ENCODE measurements around the gene AMIGO1. TPM values are rescaled to one million over a fixed set of nuclear protein-coding genes. Genes with fewer than 3 reads are reported as not detected.

Gene AMIGO1
- total RNA-seq, 1 donor from 2014 or later = 15.6 TPM

DNA sequence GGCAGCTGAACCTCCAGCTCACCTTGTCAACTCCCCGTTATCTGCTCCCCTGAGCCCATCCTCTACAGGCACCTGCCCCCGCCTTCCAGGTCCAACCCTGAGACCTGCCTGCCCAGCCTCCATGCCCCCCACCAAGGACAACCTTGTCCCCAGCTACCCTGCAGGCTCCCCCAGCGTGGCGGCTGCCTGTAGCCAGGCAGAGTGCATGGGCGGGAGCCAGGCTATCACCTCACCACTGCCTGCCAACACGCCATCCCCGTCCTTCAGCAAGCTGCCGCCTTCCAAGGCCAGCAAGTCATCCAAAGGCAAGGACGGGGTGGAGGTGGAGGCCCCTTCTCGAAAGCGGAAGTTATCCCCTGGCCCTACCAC lies 18.6 kb downstream of the AMIGO1 start:
- no peak for DNase-seq (ENCODE audit: low spot score)
- intact Hi-C loops (cut with DNase I) = no loop called here
- no peak for ATAC-seq

DNA sequence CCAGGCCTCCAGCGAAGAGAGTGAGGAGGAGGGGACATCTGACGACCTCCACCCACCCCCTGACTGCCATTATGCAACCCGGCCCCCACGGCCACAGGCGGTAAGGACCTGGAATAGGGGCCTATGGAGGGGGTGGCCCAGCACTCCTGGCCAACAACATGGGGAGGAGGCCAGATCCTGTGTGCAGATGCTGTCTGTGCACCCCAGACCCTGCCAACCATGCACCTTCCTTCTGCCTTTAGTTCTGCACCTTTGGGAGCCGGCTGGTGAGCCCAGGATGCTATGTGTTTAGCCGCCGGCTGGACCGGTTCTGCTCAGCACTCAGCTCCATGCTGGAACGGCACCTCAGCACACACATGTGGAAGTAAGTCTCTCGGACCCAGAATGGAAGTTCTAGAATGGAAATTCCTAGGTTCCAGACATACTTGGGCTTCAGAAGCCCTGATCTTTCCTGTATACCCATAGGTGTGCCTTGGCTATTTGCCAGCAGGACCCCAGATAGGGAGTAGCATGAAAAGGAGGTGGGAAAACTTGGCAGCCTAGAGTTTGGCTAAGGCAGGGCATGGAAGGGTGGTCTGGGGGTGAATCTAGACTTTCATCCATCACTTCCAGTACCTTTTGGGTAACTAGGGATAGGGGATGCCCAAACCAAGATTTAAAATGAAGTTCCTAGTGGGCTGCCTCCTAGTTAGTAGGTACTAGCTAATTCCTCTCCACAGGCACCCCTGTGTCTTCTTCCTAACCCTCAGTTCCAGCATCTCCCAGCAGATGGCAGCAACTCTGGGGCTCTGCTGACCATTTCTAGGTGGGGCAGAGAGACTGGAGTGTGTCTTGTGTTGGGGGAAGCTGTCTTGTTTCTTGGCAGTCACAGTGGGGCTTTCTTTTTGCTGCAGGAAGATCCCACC lies 19.2 kb downstream of the AMIGO1 start:
- intact Hi-C loops (cut with DNase I) = no loop called here
- ATAC-seq (peak; percentile 52), DNase-seq (ENCODE audit: low spot score) (peak; percentile 84)

DNA sequence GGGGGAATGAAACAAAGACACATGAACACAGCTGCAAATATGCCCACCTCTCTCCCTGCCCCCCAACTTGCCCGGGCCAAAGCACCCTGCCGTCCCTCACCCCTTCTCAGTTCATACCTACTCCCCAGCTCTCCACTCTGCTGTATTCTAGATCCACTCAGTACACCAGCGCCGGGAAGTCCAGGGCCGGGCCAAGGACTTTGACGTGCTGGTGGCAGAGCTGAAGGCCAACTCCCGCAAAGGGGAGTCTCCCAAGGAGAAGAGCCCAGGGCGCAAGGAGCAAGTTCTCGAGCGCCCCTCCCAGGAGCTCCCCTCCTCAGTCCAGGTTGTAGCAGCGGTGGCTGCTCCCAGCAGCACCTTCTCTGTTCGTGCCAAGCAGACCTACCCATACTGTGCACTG lies 20.8 kb downstream of the AMIGO1 start:
- no peak for ATAC-seq
- intact Hi-C loops (cut with DNase I) = no loop called here

DNA sequence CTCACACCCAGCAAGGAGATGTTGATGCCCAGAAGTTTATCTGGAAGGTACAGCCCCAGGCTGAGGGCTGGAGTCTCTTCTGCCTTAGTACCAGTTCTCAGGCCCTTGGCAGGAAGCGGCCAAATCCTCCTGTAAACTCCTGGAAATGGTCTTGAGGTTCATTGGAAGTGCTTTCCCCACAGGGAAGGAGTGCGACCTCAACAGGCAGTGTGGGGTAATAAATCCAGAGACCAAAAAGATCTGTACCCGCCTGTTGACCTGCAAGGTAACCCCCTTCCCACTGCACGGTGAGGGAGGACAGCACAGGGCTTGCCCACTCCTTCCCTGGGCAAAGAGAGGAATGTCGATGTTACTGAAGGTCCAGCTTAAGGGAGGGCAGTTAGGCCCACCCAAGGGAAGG lies 21.3 kb downstream of the AMIGO1 start:
- intact Hi-C loops (cut with DNase I) = no loop called here
- ATAC-seq (no peak), DNase-seq (ENCODE audit: low spot score) (no peak)

More for the DNA sequence above, 20.8 kb downstream of the AMIGO1 start:
- DNase-seq (ENCODE audit: low spot score) = no peak

DNA sequence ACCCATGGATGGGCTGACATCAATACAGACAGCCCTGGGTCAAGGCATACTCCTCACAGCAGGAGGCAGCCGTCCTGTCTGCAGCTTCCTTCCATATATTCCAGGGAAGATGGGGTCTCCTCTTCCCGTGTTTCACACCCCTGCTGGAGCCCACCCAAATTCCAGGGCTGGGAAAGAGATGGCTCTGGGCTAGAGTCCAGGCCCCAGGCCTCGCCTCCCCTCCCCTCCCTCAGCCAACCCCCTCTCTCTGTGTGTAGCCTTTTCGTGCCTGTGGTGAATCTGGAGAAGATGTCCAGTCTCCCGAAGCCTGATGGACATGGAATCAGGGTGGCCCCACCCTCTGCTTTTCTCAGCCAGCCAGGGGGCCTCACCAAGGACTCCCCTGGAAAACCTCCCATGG lies 22.3 kb downstream of the AMIGO1 start:
- ATAC-seq (no peak), DNase-seq (ENCODE audit: low spot score) (no peak)
- intact Hi-C loops (cut with DNase I) = no loop called here

DNA sequence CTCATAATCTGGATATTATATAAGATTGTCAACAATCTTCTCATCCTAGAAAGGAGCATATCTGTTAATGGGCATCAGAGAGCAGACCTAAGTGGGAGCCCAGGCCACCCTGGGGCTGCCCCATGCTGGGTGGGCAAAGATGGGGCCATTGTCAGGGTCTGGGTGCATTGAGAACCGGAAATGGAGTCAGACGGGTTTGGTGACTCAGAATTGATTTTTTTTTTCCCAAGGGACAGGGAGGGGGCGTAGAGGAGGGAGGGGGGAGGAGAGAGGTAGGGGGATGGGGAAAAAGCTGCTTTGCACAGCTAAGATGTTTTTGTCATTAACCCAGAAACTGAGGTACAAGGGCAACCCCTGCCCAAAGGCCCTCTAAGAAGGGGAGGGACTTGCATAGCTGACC lies 24.5 kb downstream of the AMIGO1 start:
- intact Hi-C loops (cut with DNase I) = no loop called here
- no peak for ATAC-seq
- DNase-seq (ENCODE audit: low spot score) = no peak

DNA sequence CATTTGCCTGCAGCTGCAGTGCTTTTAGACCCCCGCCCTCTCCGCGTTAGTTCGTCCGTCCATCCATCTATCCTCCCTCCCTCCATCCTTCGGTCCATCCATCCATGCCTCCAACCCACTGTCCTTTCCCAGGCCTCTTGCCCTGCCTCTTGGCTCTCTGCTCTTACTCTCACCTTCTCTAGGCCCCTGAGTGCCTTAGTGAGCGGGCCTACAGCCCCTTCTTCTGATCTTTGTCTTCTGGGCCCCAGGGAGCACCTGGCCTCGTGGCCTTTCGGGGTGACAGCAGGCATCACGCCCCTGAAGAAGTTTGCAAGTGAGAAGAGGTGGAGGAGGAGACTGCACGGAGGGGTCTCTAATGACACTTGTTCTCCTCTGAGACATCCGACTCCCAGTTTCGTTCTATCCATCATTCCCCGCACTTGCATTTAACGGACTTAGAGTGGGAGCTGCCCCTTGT lies 25.0 kb downstream of the AMIGO1 start:
- peak; percentile 0 for ATAC-seq
- intact Hi-C loops (cut with DNase I) = no loop called here
- no peak for DNase-seq (ENCODE audit: low spot score)

DNA sequence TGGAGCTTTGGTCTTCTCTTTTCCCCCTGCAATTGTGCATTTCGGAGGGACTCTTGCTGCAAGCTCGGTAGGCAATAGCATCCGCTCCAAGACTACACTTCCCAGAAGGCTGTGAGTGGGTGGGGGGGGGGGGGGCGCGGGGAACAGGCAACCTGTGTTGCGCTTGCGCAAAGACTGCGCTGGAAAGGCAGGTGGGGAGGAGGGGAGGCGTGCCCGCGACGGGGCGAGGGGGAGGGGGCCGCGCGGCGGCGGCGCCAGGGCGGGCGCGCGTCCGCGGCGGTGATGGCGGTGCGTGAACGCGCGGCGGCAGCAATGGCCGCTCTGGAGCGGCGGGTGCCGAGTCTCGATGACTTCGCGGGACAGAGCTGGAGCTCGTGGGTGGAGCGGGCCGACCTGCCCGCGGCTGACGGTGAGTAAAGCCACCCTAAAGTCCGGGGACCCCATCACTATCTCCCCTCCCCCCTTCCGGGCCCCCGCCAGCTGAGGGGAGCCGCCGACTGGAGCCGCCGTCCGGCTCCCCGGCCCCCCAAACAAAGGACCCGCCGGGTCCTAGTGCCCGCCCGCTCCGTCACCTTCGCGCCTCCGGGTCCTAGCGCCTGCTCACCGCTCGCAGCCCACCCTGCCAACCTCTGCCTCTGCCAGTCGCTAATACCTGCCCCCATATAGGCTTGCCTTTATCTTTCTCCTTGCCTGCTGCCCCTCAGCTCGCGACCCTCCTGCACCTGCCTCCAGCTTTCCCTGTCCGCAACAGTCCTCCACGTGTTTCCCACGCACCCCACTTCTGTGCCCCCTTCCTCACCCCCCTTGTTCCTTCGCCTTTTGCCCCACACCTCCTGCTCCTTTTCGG lies 25.6 kb downstream of the AMIGO1 start, which contains the start of gene ATXN7L2:
TSS of gene ATXN7L2 (plus strand) at position 234 of the 847 bp plus-strand sequence. CDS start at position 283, 49 bp downstream.
- ATAC-seq = peak; percentile 90
- peak; percentile 95 for DNase-seq (ENCODE audit: low spot score)
- intact Hi-C loops (cut with DNase I) = no loop called here

DNA sequence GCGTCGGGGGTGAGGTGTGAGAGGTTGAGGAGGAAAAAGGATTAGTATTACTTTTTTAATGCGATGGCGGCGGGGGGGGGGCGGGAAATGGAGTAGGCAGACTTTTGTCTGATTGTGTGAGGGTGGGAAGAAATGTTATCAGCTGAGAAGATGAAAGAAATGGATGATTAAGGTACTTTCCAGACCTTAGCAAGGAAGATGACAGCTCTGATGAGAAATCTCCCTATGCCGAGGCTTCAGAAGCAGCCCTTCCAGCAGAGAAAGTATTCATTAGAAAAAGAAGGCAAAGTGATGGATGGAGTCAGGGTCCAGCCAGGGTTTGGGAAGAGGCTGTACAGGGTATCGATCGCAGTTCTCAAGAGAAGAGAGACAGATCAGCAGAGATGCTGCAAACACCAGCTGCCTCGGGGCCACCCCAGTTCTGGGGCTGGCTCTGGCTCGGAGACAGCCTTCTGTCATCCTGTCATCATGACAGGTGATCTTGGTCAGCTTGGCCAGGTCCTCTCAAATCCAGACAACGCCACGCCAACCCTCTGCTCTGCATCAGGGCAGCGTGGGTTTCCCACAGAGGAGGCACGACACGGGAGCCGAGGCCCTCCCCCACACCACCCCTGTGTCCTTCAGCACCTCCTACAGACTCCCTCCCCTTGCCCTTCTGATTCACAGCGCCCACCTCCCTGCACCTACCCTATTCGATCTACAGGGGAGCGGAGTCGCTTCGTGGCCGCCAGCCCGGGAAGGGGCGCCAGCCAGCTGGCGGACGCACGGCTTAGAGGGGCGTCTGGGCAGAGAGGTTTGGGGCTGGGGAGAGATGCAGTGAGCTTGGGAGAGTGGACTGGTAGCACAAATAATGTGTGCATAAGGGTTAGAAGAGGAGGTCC lies 26.5 kb downstream of the AMIGO1 start:
- peak; percentile 74 for DNase-seq (ENCODE audit: low spot score)
- intact Hi-C loops (cut with DNase I) = no loop called here
- ATAC-seq = peak; percentile 57

DNA sequence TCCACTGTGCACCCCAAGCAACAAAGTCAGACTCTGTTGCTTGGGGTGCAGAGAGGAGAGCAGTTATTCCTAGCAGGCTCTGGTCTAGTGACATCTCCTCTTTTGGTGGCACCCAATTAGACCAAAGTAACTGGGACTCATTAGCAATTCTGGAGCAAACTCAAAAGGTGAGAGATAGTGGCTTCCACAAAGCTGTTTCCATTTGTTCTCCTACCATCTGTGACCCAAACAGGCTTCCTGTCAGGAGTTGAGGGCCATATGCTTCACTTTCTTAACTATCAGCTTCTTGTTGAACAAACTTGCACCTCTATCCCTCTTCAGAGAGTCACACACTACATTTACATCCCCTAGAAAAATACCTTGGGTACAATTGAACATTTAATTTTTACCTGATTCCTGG lies 27.3 kb downstream of the AMIGO1 start:
- ATAC-seq (no peak), DNase-seq (ENCODE audit: low spot score) (no peak)
- intact Hi-C loops (cut with DNase I) = no loop called here

DNA sequence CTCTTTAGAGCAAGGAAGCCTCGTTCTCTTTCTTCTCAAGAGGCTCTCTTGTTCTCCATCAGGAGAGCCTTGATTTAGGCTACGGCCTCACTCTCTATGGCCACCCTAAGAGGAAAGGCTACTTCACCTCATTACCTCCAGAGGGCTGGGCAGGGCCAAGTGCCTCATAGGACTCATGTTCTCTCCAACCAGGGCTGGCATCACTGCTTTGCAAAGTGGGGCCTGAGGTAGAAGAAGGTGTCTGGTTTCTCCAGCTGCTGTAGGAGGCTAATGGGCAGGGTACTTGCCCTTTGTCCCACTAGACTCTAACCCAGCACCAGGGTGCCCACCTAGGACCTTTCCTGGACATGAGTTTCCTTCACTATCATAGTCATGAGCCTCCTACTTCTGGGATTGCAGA lies 27.9 kb downstream of the AMIGO1 start:
- intact Hi-C loops (cut with DNase I) = no loop called here
- DNase-seq (ENCODE audit: low spot score) (no peak), ATAC-seq (no peak)

DNA sequence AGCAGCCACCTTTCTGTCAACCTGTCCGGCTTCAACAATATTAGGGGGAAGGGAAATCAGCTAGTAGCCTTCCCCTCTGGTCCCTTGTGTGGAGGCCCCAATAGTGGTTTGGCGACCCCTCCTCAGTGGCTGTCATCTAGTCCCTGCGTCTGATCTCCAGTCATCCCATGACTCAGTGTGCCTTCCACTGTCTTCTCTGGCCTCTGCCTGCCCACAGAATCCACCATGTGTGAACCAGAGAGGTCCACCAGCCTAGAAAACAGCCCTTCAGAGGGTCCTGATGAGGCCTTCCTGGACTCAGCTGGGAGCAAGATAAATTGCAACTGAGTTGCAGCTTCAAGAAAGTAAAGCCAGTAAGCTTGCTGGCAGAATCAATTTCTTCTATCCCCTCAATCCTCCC lies 29.6 kb downstream of the AMIGO1 start:
- intact Hi-C loops (cut with DNase I) = no loop called here
- DNase-seq (ENCODE audit: low spot score) (no peak), ATAC-seq (no peak)

DNA sequence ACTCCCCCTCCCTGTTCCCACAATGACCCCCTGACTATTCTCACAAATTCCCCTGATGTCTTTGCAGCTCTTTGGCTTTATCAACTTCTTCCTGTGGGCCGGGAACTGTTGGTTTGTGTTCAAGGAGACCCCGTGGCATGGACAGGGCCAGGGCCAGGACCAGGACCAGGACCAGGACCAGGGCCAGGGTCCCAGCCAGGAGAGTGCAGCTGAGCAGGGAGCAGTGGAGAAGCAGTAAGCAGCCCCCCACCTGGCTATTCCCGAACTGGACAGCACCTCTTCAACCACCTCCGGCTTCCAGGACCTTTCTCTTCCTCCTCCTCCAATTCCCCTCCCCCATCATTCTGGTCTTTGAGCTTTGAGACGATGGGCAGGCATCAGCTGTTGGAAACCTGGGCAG lies 30.2 kb downstream of the AMIGO1 start:
- DNase-seq (ENCODE audit: low spot score) = no peak
- intact Hi-C loops (cut with DNase I) = no loop called here
- no peak for ATAC-seq

DNA sequence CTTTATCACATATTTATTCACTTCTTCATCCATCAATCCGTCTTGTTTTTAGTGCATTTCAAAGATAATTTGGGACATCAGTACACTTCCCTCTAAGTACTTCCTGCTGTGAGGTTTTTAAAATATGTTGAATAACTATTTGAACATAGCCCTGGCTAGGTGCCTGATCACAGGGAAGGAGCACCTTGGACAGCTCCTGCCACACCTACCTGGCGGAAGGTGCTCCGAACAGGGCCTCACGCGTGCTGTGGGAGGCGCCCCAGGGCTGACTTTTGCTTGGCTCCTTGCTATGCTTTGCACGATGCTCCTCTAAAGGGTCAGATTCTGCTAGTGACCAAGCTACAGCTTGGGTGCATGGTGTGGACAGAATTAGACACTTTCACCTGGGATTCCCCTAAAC lies 30.7 kb downstream of the AMIGO1 start:
- no peak for ATAC-seq
- DNase-seq (ENCODE audit: low spot score) = no peak
- intact Hi-C loops (cut with DNase I) = no loop called here

DNA sequence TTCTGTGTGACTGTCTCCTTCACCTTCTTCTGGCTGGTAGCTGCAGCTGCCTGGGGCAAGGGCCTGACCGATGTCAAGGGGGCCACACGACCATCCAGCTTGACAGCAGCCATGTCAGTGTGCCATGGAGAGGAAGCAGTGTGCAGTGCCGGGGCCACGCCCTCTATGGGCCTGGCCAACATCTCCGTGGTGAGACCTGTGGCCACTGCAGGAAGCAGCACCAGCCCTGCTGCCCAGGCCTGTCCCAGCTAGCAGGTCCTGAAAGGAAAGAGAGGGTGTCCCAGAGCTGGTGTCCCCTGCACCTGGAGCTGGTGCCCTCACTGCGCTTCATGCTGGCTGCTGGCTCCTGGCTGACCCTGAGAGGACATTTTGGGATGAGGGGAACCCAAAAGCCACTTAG lies 31.7 kb downstream of the AMIGO1 start:
- intact Hi-C loops (cut with DNase I) = no loop called here
- ATAC-seq (no peak), DNase-seq (ENCODE audit: low spot score) (no peak)

DNA sequence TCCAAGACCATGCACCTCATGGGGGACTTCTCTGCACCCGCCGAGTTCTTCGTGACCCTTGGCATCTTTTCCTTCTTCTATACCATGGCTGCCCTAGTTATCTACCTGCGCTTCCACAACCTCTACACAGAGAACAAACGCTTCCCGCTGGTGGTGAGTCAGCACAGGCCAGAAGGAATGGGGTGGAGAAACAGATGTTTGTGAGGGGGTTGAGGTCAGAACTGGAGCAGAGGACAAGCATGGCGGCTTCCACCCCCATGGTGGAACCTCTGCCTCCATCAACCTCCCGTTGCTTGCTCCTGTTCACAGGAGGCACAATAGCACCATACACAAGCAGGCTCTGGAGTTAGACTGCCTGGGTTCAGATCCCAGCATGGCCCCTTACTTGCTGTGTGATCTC lies 32.7 kb downstream of the AMIGO1 start:
- DNase-seq (ENCODE audit: low spot score) = no peak
- intact Hi-C loops (cut with DNase I) = no loop called here
- no peak for ATAC-seq

DNA sequence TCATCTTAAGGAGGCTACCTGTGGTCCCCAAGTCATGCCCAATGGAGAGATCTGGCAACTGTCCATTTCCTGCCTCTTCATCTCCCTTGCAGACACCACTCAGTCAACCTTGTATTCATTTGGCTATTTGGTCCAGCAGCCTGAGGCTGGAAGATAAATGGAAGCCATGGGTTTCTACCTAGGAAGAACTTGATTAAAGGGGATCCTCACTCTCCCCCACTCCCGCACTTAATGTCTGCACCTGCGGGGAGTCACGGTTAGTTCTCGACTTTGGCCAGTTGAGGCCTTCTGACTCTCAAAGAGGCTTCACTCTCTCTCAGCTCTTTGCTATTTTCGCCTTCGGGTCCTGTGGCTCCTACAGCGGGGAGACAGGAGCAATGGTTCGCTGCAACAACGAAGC lies 34.3 kb downstream of the AMIGO1 start:
- intact Hi-C loops (cut with DNase I) = no loop called here
- DNase-seq (ENCODE audit: low spot score) (no peak), ATAC-seq (no peak)

DNA sequence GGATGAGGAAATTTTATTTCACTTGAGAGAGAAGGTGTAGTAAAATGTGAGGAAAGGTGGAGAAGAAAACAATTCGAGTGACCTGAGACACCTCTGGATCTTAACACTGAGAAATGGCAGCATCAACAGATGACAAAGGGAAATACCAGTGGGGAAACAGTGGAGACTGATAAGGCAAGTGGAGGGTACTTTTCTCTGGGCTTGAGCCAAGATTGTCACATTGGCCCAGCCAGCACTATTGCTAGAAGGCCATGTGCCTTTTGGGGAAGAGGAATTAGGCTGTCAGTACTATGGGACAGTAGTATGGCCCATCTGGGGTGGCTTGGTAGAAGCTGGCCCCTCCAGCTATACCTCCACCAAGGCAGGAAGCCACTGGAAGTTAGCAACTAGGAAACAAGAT lies 34.8 kb downstream of the AMIGO1 start:
- DNase-seq (ENCODE audit: low spot score) = no peak
- intact Hi-C loops (cut with DNase I) = no loop called here
- ATAC-seq = no peak

Data from sciatic nerve (tissue), 2 donors.